Epithelial cell of esophagus (primary cell): ENCODE data around the gene ANKHD1.

Experiments used
- DNase-seq: peaks from one replicate; pipeline ENCODE4 v3.0.0; 2010; ENCODE audit warnings: low read depth
- H3K4me3 ChIP-seq: 2 replicates; pipeline ENCODE4 v1.5.1; 2011; ENCODE audit warnings: mild to moderate bottlenecking, low read length, control low read depth
- CTCF ChIP-seq: IDR thresholded peaks from 2 replicates; pipeline ENCODE4 v1.5.1; 2011; ENCODE audit warnings: low read depth, mild to moderate bottlenecking, low read length, control low read depth, inconsistent platforms; ENCODE audit not compliant: insufficient read depth; ENCODE audit errors: missing control alignments

Gene ANKHD1

GRCh38 chr5:140560227-140560626 lies 158.6 kb downstream of the ANKHD1 start:
- TF ChIP-seq CTCF, result no peak
- no peak for DNase-seq
- no peak overlapping the region for H3K4me3 ChIP-seq

GRCh38 chr5:140561753-140562523 lies 160.3 kb downstream of the ANKHD1 start:
- DNase-seq, result no peak
- TF ChIP-seq CTCF, result no peak
- H3K4me3 ChIP-seq, result no peak overlapping the region

GRCh38 chr5:140563596-140563995 lies 162.0 kb downstream of the ANKHD1 start:
- peak overlapping the region; percentile 90 for H3K4me3 ChIP-seq
- peak; percentile 5 for TF ChIP-seq CTCF
- DNase-seq, result no peak

GRCh38 chr5:140564196-140565023 lies 162.8 kb downstream of the ANKHD1 start, which contains the start of the genes APBB3 and SLC35A4:
Gene APBB3 (minus strand): TSS chr5:140564598. CDS start chr5:140564245, 353 bp downstream.
Gene SLC35A4 (plus strand): TSS chr5:140564828. CDS start chr5:140567170, 2,342 bp downstream.
- peak within 1 kb of the TSS; percentile 90 for H3K4me3 ChIP-seq
- peak; percentile 98 for DNase-seq
- TF ChIP-seq CTCF, result no peak

GRCh38 chr5:140565024-140565779 lies 163.6 kb downstream of the ANKHD1 start:
- peak; percentile 37 for DNase-seq
- TF ChIP-seq CTCF, result no peak
- peak overlapping the region; percentile 90 for H3K4me3 ChIP-seq

GRCh38 chr5:140565780-140566095 lies 164.1 kb downstream of the ANKHD1 start:
- peak; percentile 80 for DNase-seq
- TF ChIP-seq CTCF, result no peak
- H3K4me3 ChIP-seq, result peak overlapping the region; percentile 90
